Keratinocyte (primary cell): Measurements from ENCODE around the gene CRADD. TPM values are rescaled to one million over a fixed set of nuclear protein-coding genes. Genes with fewer than 3 reads are reported as not detected.

Source experiments
- DNase-seq: peaks from one replicate; pipeline ENCODE4 v3.0.0-alpha.2; 2011; ENCODE audit warnings: low read depth, missing footprints, low spot score
- FAIRE-seq: peaks from 2 replicates; lab custom pipeline; 2011; peaks lifted over from hg19 to GRCh38; lab: Jason Lieb, UNC
- H2AFZ ChIP-seq: 2 replicates; pipeline ENCODE4 v1.6.0; 2012; ENCODE audit warnings: low read length, control low read depth, inconsistent platforms; ENCODE audit not compliant: control insufficient read depth
- H3K27ac ChIP-seq: 2 replicates; pipeline ENCODE4 v1.5.1; 2011; ENCODE audit warnings: low read length; ENCODE audit not compliant: control insufficient read depth, insufficient read depth
- H3K27me3 ChIP-seq: 3 replicates; pipeline ENCODE4 v1.6.0; 2011; ENCODE audit warnings: low read length; ENCODE audit not compliant: control insufficient read depth, insufficient read depth; ENCODE audit errors: extremely low read depth
- H3K36me3 ChIP-seq, 2 experiments: 2 replicates in 1 of 2; 3 replicates in 1 of 2; pipeline ENCODE4 v1.5.1; 2011; ENCODE audit warnings: low read length in 2 of 2, mild to moderate bottlenecking in 1 of 2; ENCODE audit not compliant: control insufficient read depth in 2 of 2, insufficient read depth in 2 of 2; ENCODE audit errors: extremely low read depth in 1 of 2
- H3K4me1 ChIP-seq: 3 replicates; pipeline ENCODE4 v1.5.1; 2011; ENCODE audit warnings: low read length; ENCODE audit not compliant: control insufficient read depth, insufficient read depth; ENCODE audit errors: extremely low read depth
- H3K4me2 ChIP-seq: 3 replicates; pipeline ENCODE4 v1.6.0; 2011; ENCODE audit warnings: low read depth, low read length; ENCODE audit not compliant: control insufficient read depth, insufficient read depth; ENCODE audit errors: extremely low read depth
- H3K4me3 ChIP-seq, 3 experiments: fragments of 200-600 bp in 1 of 3; sonication (generic) in 1 of 3; 2 replicates in 2 of 3; 3 replicates in 1 of 3; pipeline ENCODE4 v1.5.1; 2011 to 2016; ENCODE audit warnings: low read length in 3 of 3, mild to moderate bottlenecking in 3 of 3, control low read depth in 2 of 3, inconsistent platforms in 1 of 3, low read depth in 1 of 3, mixed read lengths in 1 of 3, mixed run types in 1 of 3, moderate library complexity in 1 of 3; ENCODE audit not compliant: control insufficient read depth in 2 of 3, insufficient read depth in 2 of 3; ENCODE audit errors: extremely low read depth in 1 of 3
- H3K79me2 ChIP-seq: 2 replicates; pipeline ENCODE4 v1.6.0; 2012; ENCODE audit warnings: low read length; ENCODE audit not compliant: control insufficient read depth, insufficient read depth
- H3K9ac ChIP-seq: 3 replicates; pipeline ENCODE4 v1.6.0; 2011; ENCODE audit warnings: low read length; ENCODE audit not compliant: control insufficient read depth, insufficient read depth; ENCODE audit errors: extremely low read depth
- H3K9me1 ChIP-seq: 3 replicates; pipeline ENCODE4 v1.6.0; 2011; ENCODE audit warnings: low read length; ENCODE audit not compliant: control insufficient read depth, insufficient read depth; ENCODE audit errors: extremely low read depth
- H3K9me3 ChIP-seq: 2 replicates; pipeline ENCODE4 v1.5.1; 2012; ENCODE audit warnings: low read depth, low read length; ENCODE audit not compliant: control insufficient read depth
- H4K20me1 ChIP-seq: 3 replicates; pipeline ENCODE4 v1.6.0; 2011; ENCODE audit warnings: low read length; ENCODE audit not compliant: control insufficient read depth, insufficient read depth; ENCODE audit errors: extremely low read depth
- CTCF ChIP-seq, 3 experiments: IDR thresholded peaks in 1 of 3; conservative IDR thresholded peaks in 1 of 3; optimal IDR thresholded peaks in 1 of 3; 2 replicates in 2 of 3; 3 replicates in 1 of 3; pipeline versions ENCODE3 to v1.5.1; 2011; ENCODE audit warnings: low read length in 3 of 3, mild to moderate bottlenecking in 3 of 3, moderate library complexity in 2 of 3, control low read depth in 1 of 3, inconsistent platforms in 1 of 3; ENCODE audit not compliant: insufficient read depth in 2 of 3; ENCODE audit errors: extremely low read depth in 1 of 3
- EZH2 ChIP-seq: IDR thresholded peaks from one replicate; pipeline ENCODE4 v1.6.1; 2012; ENCODE audit warnings: inconsistent platforms, mild to moderate bottlenecking, low read length, moderate library complexity
- dilution Hi-C: fragments of 300-500 bp; cut with MboI; formaldehyde crosslinking; loops from one replicate; pipeline ENCODE4 v1.7.0; 2020; ENCODE audit warnings: low sequenced_read_pairs; ENCODE audit not compliant: extremely low pct_ligation_motif_present
- polyA plus RNA-seq, 5 experiments: library from polyadenylated mRNA; depleted of rRNA in 3 of 5; stranded (reverse) in 3 of 5; stranded (forward) in 1 of 5; unstranded in 1 of 5; fragments of >200 nt; gene quantifications; 1 replicate in 1 of 5; 2 replicates in 3 of 5; 3 replicates in 1 of 5; pipeline versions ENCODE4 v1.2.1 to v1.2.3, GENCODE V29; 2011 to 2012; ENCODE audit warnings: missing spikeins in 2 of 5, low read depth in 1 of 5, low replicate concordance in 1 of 5

CRADD gene
- polyA plus RNA-seq, 1 donor (not counting 4 experiments of a cell fraction or from before 2014, with no cell fraction given) = 11.2 TPM

- Histone ChIP-seq H2AFZ (peak overlapping the region; percentile 91), H3K4me2 (peak overlapping the region; percentile 57), H3K9me3 (no peaks in the 10 kb centered on the region), H3K9me1 (no peaks in the 10 kb centered on the region), H3K27me3 (no peaks in the 10 kb centered on the region), H4K20me1 (no peaks in the 10 kb centered on the region), H3K4me1 (peaks cover 24% of the 10 kb centered on the region), H3K27ac (peak overlapping the region; percentile 4), H3K79me2 (no peaks in the 10 kb centered on the region), H3K4me3 (peak overlapping the region in 1 of 3 experiments; percentile 25), H3K9ac (no peak overlapping the region), H3K36me3 (no peaks in the 10 kb centered on the region)
- no peak for DNase-seq
- dilution Hi-C loops = no loop called here
- FAIRE-seq = peak; percentile 49
- TF ChIP-seq CTCF (optimal IDR thresholded peaks at IDR 0.05 in 1 of 3, IDR thresholded peaks at IDR 0.05 in 1 of 3, conservative IDR thresholded peaks at IDR 0.05 in 1 of 3; ENCODE audit: extremely low read depth in 1 of 3, insufficient read depth in 2 of 3, low read length in 3 of 3) (no peak), EZH2 (no peak)
Observed at GRCh38 chr12:93743999-93744689, 67.0 kb downstream of the CRADD start.

- TF ChIP-seq CTCF (optimal IDR thresholded peaks at IDR 0.05 in 1 of 3, IDR thresholded peaks at IDR 0.05 in 1 of 3, conservative IDR thresholded peaks at IDR 0.05 in 1 of 3; ENCODE audit: extremely low read depth in 1 of 3, insufficient read depth in 2 of 3, low read length in 3 of 3) = no peak
- no peak for TF ChIP-seq EZH2
Observed at GRCh38 chr12:93745286-93745685, 68.1 kb downstream of the CRADD start.

More at GRCh38 chr12:93745286-93745685, 68.1 kb downstream of the CRADD start:
- no peaks in the 10 kb centered on the region for H3K27me3 ChIP-seq
- no peak overlapping the region for H3K4me2 ChIP-seq
- H3K9me3 ChIP-seq = no peaks in the 10 kb centered on the region
- no peaks in the 10 kb centered on the region for H3K79me2 ChIP-seq
- no peak overlapping the region for H3K4me3 ChIP-seq
- dilution Hi-C loops = no loop called here
- H3K9ac ChIP-seq = no peak overlapping the region
- H3K4me1 ChIP-seq = peaks cover 31% of the 10 kb centered on the region
- no peak overlapping the region for H3K27ac ChIP-seq
- no peak for DNase-seq
- H2AFZ ChIP-seq = no peak overlapping the region
- H4K20me1 ChIP-seq = no peaks in the 10 kb centered on the region
- no peaks in the 10 kb centered on the region for H3K36me3 ChIP-seq
- no peak for FAIRE-seq
- no peaks in the 10 kb centered on the region for H3K9me1 ChIP-seq
